Embryonic facial prominence (tissue), 1 donor: ENCODE results near the gene TARBP2.

ENCODE experiments used
- DNase-seq: peaks from one replicate; pipeline ENCODE4 v3.0.0-alpha.2; 2016; ENCODE audit errors: extremely low spot score

TARBP2 gene

DNA sequence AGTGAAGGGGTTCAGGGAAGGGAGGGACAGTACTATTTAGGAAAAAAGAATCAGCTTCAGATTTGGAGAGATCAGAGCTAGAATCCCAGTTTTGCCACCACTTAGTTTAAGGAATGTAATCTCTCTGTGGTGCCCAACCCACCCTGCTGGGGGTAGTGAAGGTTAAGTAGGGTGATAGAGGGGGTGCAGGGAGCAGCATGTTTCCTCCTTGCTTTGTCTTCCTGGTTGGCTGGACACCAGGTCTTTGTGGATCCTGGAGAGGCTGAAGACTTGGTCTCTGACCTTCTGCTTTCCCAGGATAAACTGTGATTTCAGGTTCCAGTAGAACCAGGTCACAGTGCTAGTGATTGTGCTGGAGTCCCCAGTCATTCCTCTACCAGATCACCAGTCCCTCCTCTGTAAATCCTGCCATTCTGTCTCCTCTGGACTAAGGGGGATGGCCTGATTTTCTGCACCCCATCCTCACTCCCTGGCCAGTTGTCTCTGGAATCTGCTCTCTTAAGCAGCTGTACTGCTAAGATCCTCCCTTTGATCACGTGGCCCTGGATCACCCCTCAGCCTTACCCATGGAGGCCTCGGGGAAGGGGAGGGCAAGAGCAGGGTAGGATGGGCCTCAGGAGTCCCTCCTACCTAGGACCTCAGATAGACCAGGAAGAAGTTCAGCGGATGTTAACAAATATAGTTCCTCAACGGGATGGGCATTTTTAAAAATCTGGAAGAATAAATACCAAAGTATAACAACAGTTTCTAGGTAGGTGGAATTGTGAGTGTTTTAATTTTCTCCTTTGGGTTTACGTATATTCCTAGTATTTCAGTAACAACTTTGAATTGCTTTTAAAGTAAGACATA, 5.0 kb upstream of the TARBP2 start:
- no peak for DNase-seq

DNA sequence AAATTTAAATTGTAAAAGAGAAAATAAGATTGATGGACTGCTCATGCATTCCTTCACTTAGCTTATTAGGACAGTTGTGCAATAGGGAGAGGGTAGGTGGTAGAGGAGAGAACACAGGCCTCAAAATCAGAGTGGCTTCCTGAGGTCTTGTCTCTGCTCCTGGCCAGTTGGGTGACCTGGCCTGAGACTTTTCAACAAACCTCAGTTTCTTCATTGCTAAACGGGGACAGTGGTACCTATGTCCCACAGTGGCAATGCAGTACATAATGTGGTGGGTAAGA, 4.4 kb upstream of the TARBP2 start:
- DNase-seq: no peak

DNA sequence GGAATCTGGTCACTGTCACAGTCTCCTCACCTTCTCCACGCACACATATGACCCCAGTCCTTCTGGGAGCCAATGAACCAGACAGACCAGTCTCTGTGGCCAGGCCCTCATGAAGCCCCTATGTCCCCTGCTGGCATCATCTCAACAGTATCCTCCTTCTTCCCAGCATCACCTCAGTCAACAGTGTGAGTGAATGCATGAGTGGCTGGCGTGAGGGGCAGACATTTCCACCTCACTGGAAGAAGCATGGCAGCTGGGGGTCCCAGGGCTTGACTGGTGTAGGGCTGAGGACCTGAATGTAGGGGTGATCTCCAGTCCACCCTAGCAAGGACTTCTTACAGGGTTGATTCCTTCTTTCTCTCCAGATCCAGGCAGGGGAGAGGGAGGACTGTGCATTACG, 3.6 kb upstream of the TARBP2 start:
- DNase-seq: no peak

DNA sequence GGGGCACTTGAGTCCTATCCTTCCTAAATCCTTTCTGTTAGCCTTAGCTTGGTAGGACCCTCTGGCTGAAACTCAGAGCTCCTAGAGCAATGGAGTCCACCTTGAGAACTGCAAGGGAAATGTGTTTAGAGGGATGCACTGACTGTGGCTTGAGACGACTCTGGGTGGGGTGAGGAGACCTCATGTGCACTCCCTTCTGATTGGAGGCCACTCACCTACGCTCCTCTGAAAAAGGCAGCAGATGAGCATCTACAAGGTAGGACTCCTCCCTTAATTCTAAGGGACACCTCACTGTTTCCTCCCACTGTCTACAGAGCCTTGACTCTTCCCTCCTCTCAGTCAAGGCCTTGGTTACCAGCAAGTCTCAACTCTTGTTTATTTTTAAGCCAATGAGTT, 2.9 kb upstream of the TARBP2 start:
- no peak for DNase-seq

DNA sequence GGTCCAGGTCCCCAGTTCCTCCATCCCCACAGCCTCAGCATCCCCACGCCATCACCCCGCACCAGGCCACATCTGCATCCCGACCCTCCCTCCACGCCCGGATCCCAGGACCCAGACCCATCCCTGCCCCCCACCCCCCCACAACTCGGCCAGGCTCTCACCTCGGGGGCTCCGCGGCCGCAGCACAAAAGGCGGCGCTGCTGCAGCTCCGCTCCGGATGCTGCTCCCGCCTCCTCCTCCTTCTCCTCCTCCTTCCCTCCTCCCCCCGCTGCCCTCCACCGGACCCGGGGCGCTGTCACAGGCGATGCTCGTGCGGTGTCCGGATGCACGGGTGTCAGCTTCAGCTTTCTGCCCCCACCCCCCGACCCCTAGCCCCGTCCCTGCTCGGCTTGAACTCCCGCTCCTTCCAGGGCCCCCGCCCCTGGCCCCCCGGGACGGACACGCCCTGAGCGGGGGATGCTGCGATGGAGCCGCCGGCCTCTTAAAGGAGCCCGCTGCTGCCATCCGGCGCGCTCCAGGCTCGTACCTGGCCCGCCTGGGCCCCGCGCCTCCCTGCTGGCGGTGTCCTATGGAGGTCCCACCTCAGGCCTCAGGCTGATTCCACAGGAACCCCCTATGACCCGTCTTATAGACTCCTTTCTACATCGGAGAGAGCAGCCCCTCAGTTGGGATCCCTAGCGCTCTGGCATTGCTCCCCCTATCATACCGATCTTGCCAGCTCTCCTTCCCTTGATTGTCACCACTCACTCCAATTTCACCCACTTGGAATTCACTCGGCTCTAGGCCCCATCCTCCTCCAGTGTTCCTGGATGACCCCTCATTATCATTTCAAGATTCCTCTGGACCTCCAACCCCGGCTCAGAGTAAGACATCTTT, 1.6 kb upstream of the TARBP2 start, which contains the start of gene MAP3K12:
Gene MAP3K12 (minus strand): TSS at position 193 of the 876 bp plus-strand sequence. CDS start 12,067 bp downstream, outside the sequence.
- DNase-seq: no peak

DNA sequence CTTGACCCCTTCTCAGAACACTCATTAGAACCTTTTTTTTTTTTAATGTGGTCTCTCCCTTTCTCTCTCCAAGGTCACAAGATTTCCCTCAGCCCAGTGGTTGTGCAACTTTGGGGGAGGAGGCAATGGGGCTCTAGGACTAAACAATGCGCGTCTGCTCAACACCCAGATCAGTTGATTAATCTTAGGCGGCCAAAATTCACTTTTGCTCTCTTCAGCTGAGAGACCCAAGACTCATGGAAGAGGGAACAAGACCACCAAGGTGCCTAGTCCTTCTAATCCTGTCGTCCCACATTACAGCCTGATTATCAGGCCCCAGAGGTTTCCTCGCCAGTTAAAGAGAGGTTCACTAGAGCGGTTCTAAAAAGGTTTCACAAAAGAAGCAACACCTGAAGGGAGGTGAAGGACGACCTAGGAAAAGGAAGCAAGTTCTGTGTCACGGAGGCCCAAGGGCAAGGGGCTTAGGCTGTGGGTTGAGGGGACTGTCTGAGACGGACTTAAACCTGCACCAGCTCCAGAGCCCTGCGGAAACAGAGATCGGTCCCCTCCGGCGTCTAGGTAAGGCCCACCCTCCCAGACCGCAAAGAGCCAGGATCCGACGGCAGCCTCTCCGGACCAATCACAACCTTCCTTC, 824 bp upstream of the TARBP2 start:
- no peak for DNase-seq

DNA sequence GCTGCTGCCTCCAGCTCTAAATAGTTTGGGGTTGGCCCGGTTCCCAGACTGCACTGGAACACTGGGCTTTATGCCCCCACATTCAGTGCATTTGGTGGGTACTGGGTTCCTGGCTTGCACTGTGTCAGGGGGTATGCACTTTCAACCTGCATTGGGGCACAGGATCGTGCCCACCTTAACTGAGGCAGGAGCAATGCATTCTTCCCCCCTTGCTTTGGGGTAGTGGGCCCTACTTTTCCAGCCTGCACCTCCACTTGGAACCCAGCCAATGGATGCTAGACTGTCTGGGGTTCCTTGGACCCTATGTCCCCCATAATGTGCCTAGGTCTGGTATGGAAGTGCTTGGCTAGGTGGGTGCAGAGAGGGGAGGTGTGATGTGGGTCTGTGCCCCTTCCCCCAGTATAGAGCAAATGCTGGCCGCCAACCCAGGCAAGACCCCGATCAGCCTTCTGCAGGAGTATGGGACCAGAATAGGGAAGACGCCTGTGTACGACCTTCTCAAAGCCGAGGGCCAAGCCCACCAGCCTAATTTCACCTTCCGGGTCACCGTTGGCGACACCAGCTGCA, 615 bp downstream of the TARBP2 start:
- DNase-seq: no peak

DNA sequence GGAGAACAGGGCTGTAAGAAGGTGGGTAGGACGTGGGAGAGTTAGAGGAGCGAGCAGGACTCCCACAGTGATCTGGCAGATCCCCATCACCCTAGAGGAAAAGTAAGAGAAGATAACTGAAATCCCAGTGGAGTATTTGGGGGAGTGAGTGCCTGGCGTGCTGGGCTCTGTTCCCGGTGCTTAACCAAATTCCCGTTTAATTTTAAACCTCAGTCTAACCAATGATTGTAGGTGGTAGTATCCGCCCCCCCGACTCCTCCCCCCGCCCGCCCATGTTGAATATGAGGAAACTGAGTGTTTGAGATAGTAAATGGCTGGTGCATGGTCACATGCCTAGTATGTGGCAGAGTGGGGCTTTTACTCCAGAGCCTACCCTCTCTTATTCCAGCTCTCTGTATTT, 1.2 kb downstream of the TARBP2 start:
- no peak for DNase-seq

DNA sequence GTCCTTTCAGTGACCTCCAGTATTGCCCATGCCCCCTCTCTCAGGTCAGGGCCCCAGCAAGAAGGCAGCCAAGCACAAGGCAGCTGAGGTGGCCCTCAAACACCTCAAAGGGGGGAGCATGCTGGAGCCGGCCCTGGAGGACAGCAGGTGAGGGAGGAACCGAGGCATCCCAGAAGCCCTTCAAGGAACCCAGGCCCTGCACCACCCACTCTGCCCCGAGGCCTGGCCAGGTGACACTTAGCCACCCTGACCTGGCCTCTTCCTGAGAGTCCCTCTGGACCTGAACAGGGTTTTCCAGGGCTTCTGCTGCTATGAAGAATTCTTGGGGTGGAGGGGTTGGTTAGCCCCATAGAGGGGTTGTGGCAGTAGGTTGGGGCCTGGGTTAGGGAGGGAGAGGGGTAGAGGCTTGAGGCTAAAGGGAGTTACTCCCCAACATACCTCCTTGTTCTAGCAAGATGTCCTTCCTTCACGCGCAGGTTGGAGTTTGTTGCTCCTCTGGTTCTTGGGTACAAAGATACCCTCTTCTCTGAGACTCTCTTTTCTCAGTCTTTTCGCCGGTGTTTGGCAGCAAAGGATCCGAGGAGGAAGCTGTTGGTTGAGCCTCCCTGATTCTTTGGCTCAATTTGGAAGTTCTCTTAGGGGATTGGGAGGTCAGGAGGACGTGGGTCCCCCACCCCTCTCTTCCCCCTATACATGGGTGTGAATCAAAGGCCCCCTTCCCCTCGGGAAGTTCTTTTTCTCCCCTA, 2.1 kb downstream of the TARBP2 start:
- DNase-seq: no peak

DNA sequence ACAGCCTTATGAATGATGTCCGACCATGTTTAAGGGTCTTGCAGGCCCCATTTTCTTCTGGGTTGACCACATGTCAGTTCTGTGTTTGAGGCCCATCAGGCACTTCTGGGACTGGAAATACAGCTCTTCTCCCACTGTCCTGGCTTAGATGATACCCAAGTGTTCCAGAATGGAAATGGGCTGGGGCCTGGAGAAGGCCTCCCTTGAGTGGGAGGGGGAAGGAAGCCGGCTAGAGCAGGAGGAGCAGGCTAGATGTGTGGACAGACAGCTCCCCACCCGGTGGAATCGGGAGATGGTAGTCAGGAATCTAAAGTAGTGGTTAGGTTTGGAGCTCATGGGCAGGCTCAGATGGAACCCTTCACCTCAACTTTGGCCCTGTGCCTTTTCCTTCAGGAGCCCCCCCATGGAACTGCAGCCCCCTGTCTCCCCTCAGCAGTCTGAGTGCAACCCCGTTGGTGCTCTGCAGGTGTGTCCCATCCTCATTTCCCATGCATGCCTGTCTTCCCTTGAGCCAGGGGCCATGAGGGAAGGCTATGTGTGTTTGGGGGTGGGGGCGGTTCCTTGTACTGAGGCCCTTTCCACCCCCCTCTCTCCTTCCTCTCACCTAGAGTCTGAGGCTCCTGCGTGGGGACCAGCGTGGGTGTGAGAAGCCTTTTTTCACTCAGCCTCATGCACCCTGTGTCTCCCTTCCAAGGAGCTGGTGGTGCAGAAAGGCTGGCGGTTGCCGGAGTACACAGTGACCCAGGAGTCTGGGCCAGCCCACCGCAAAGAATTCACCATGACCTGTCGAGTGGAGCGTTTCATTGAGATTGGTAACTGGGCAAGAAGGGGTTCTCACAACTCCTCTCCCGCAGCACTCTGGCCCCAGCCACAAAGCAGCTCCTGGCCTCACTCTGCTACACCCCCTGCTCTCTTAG, 3.2 kb downstream of the TARBP2 start:
- no peak for DNase-seq

DNA sequence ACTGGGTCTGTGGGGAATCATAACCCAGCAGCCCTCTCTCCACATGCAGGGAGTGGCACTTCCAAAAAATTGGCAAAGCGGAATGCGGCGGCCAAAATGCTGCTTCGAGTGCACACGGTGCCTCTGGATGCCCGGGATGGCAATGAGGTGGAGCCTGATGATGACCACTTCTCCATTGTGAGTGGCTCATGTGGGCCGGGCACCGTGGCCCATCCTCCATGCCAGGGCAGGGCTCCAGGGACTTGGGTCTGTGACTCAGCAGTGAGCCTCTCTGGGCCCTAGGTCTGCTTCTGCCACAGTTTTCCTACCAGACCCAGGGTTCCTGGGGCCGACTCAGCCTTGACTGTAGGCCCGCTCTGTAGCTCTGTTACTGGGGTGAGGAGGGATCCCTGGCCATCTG, 4.0 kb downstream of the TARBP2 start:
- no peak for DNase-seq

DNA sequence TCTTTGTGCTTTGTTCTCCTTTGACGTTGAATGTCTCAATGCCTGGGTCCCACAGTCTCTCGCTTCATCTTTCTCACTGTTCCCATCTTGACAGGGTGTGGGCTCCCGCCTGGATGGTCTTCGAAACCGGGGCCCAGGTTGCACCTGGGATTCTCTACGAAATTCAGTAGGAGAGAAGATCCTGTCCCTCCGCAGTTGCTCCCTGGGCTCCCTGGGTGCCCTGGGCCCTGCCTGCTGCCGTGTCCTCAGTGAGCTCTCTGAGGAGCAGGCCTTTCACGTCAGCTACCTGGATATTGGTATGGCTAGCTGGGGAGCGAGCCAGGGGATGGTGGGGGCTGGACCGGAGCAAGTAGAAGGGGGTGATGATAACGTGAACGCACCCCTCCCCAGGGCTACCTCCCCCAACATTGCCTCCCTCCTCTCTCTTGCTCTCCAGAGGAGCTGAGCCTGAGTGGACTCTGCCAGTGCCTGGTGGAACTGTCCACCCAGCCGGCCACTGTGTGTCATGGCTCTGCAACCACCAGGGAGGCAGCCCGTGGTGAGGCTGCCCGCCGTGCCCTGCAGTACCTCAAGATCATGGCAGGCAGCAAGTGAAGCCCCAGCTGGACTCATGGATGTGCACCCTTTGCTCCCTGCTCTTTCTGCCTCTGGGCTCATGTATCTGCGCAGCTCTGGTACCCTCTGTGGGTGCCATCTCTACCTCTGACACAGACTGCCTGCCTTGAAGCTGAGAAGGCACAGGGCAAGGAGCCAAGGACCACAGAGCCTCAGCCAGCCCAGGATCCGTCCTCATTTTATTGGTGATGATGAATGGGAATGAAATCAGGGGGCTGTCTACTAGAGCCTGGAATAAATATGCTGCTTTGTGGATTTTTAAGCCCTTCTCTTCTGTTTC, 4.7 kb downstream of the TARBP2 start:
- no peak for DNase-seq

DNA sequence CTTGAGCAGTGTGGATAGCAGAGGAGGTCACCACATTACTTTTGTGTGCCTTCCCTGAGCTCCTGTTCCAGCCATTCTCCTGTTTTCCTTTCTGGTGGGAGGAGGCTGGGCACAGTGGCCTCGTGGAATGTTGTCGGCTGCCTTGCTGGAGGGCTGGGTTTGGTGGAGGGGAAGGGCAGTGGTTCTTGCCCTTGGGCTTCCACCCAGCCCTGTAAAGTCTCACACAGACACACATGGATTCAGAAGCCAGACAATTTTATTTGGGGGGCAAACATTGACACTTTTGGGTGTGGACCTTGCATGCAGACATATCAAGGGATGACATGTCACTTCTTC, 5.3 kb downstream of the TARBP2 start:
- DNase-seq: no peak

DNA sequence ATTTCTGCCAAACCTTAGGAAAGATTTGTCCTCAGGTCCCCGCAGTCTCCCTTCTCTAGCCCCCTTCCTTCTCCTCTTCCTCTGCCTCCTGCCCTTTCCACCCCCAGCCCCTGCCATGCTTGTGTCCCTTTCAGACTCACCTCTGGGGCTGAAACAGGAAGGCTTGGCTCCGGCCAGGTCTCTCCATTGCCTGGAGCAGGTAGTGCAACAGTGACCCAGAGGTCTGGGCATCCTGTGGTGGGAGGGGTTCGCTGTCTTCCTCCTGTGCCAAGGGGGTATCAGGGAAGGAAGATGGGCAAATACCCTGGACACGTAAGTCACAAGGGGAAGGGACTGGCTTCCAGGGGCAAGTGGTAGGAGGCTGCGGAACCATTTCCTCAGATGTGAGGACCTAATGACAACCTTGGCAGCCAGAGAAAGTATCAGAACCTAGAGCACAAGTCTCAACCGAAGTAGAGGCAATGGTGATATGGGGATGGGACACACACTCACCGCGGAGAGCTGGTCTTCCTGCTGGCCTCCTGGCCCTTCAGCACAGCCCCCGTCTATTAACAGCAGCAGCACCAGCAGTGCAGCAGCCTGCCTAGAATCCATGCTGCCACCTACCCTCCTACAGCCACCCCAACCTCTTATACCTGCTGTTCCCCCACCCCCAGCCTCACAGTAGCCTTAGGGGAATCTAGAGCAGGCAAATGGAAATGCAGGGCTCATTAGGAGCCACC, 6.0 kb downstream of the TARBP2 start, which contains the start of gene NPFF:
Gene NPFF (minus strand): TSS at position 604 of the 722 bp plus-strand sequence. CDS start 10 bp downstream, at position 594.
- no peak for DNase-seq

DNA sequence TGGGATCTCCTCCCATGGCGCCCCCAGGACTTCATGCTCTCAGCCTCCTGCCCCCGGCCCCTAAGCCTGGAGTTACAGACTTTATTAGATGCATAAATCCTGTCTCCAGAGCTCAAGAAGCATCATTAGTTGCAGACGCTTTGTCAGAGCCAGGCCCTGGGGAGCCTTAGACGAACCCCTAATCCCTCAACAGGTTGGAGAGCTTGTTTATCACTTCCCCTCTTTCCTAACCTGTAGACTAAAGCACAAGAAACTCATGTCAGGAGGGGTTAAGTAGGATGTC, 6.5 kb downstream of the TARBP2 start:
- no peak for DNase-seq

DNA sequence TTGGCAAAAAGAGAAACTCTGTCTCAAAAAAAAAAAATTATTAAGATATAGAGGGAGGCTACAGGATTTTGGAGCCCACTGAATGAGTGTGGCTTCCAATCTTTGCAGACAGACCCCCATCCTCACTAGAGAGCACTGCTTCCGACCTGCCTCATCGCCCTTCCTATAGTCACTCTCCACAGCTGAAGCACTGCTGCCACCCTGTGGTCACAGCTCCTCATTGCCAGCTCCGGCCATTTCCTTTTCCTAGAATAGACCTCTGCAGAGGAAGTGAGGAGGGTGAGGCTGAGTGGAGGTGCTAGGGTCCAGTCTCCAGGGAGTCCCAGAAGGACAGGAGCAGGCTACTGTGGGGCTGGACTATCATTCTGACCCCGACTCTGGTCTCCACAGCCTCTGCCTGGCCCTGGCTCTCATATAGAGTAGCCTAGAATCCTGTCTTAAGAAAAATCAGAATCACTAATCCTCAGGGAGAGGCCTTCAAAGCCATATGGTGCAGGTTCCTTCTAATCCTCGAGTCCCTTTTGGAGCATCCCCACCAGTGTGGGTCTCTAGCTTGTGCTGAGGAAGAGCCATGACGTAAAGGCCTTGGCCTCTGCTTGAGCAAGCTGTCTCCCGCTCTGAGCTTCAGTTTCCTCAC, 7.6 kb downstream of the TARBP2 start:
- peak; percentile 54 for DNase-seq

DNA sequence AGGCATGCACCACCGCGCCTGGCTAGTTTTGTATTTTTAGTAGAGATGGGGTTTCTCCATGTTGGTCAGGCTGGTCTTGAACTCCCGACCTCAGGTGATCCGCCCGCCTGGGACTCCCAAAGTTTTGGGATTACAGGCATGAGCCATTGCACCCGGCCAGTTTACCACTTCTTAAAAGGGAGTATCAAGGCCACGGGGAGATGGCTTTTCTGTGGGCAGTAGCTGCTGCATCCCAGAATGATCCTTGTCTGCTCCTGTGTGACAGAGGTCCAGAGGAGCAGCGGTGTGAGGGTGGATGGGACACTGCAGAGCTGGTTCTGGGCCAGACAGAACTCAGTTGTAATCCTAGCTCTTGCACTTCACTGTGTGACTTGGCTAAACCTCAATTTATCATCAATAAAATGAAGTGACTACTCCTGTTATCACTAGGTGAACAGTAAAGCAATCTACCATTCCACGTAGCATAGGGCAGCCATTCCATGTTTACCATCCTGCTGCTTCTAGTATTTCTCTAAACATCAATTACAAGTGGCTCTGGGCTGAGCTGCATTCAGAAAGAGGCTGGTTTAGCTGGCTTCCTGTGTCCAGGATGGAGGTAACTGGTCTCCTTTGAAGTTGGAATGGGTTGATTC, 9.2 kb downstream of the TARBP2 start:
- DNase-seq: no peak
